Immature natural killer cell (primary cell): ENCODE results near the gene TKT. TPM values are rescaled to one million over a fixed set of nuclear protein-coding genes. Genes with fewer than 3 reads are reported as not detected.
"Not testable (repeated sequence)": the region's sequence is repeated elsewhere in the genome, so short reads cannot be mapped to it uniquely, and the experiment has no call there.

Experiments
- DNase-seq, 3 donors: peaks; one replicate each; pipeline ENCODE4 v3.0.0; 2022; ENCODE audit warnings: mixed read lengths in 1 of 3
- H3K27ac Mint-ChIP-seq, 6 donors: one replicate each; pipeline ENCODE4 v1.8.0; 2020; ENCODE audit warnings: mixed read lengths in 6 of 6, mild to moderate bottlenecking in 5 of 6, inconsistent platforms in 4 of 6, moderate library complexity in 3 of 6
- H3K27me3 Mint-ChIP-seq, 3 donors: one replicate each; pipeline ENCODE4 v1.8.0; 2020 to 2021; ENCODE audit warnings: low read depth in 3 of 3, mild to moderate bottlenecking in 3 of 3, mixed read lengths in 3 of 3, moderate library complexity in 3 of 3, inconsistent platforms in 1 of 3
- H3K36me3 Mint-ChIP-seq, 3 donors: one replicate each; pipeline ENCODE4 v1.8.0; 2020; ENCODE audit warnings: mixed read lengths in 3 of 3, inconsistent platforms in 2 of 3, mild to moderate bottlenecking in 2 of 3
- H3K4me1 Mint-ChIP-seq, 2 donors: one replicate each; pipeline ENCODE4 v1.8.0; 2020; ENCODE audit warnings: inconsistent platforms in 2 of 2, mild to moderate bottlenecking in 2 of 2, mixed read lengths in 2 of 2, moderate library complexity in 1 of 2
- H3K4me3 Mint-ChIP-seq, 5 donors: one replicate each; pipeline ENCODE4 v1.8.0; 2020; ENCODE audit warnings: mild to moderate bottlenecking in 5 of 5, mixed read lengths in 5 of 5, inconsistent platforms in 3 of 5, moderate library complexity in 3 of 5
- H3K9me3 Mint-ChIP-seq, 6 donors: one replicate each; pipeline ENCODE4 v1.8.0; 2020; ENCODE audit warnings: mild to moderate bottlenecking in 6 of 6, mixed read lengths in 6 of 6, inconsistent platforms in 4 of 6, moderate library complexity in 3 of 6
- polyA plus RNA-seq, 3 donors: library from polyadenylated mRNA; unstranded; fragments of 300-500 nt; fragmentation: Illumina TruSeq; gene quantifications; one replicate each; pipeline ENCODE4 v1.2.3, GENCODE V29; 2021

Gene TKT
- polyA plus RNA-seq, 3 donors from 2014 or later: 52.6 to 75.2 (median 69.3) TPM

- peak; percentile 18 to 29 (median 29) for DNase-seq
- Mint-ChIP-seq H3K36me3 (no peaks in the 10 kb centered on the region), H3K27ac (peak overlapping the region; percentile 62 to 86 (median 79)), H3K9me3 (no peaks in the 10 kb centered on the region), H3K4me1 (peaks cover 36 to 39% of the 10 kb centered on the region in 2 donors), H3K27me3 (peaks cover 0 to 3% (median 1%) of the 10 kb centered on the region in 3 donors), H3K4me3 (peak overlapping the region; percentile 86 to 90 (median 89))
Measured at GRCh38 chr3:53254509-53255422, 1.1 kb downstream of the TKT start.

- Mint-ChIP-seq H3K4me3 (peak overlapping the region; percentile 86 to 90 (median 89)), H3K36me3 (no peaks in the 10 kb centered on the region), H3K4me1 (peaks cover 40 to 42% of the 10 kb centered on the region in 2 donors), H3K27ac (peak overlapping the region in 4 of 6 donors; percentile 42 to 80 (median 59)), H3K9me3 (no peaks in the 10 kb centered on the region), H3K27me3 (peaks cover 0 to 3% (median 1%) of the 10 kb centered on the region in 3 donors)
- DNase-seq: no peak
Measured at GRCh38 chr3:53253707-53254508, 1.9 kb downstream of the TKT start.

- H3K9me3 Mint-ChIP-seq, DNase-seq, H3K27ac Mint-ChIP-seq, H3K36me3 Mint-ChIP-seq, H3K27me3 Mint-ChIP-seq: not testable (repeated sequence)
- Mint-ChIP-seq H3K4me1 (peaks cover 44 to 51% of the 10 kb centered on the region in 2 donors), H3K4me3 (peak overlapping the region in 4 of 5 donors; percentile 41 to 54 (median 46))
Measured at GRCh38 chr3:53252947-53253322, 2.9 kb downstream of the TKT start.

GRCh38 chr3:53252096-53252946 is 3.5 kb downstream of the TKT start:
- Mint-ChIP-seq H3K27ac (peak overlapping the region in 5 of 6 donors; percentile 12 to 75 (median 58)), H3K36me3 (no peaks in the 10 kb centered on the region), H3K4me1 (peaks cover 48 to 56% of the 10 kb centered on the region in 2 donors), H3K9me3 (no peaks in the 10 kb centered on the region), H3K4me3 (peak overlapping the region; percentile 33 to 63 (median 53)), H3K27me3 (peaks cover 0 to 3% (median 1%) of the 10 kb centered on the region in 3 donors)
- DNase-seq: no peak

DNA sequence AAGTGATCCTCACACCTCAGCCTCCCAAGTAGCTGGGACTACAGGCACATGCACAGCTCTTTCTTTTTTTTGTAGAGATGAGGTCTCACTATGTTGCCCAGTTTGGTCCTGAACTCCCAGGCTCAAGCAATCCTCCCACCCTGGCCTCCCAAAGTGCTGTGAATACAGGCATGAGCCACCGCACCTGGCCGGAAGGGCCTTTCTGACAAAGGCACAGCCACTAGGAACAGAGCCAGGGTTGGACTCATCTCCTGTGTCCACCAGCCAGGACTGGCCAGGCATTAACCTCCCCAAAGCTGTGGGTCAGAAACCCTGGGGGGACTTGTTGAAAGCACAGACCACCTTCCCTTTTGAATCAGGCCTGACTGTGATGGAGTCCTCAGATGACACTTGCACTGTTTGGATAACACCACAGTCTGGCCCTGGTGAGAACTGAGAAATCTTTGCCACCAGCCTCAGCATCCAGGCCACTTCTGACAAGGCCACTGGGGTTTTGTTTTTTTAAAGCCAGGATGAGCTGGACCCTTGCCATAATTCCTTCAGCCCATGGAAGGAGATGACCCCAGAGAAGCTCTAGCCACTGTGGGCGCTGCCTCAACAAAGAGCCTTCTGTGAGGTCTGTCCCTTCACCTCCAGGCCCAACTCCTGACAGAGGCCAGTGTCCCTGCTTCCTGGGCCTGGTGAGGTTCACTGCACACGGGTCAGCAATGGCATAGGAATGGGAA is 4.8 kb downstream of the TKT start:
- DNase-seq: no peak
- Mint-ChIP-seq H3K27me3 (peaks cover 0 to 1% (median 0%) of the 10 kb centered on the region in 3 donors), H3K27ac (peak overlapping the region in 2 of 6 donors; percentile 17 to 41), H3K36me3 (peaks cover 0 to 3% (median 0%) of the 10 kb centered on the region in 3 donors), H3K4me1 (peaks cover 51 to 56% of the 10 kb centered on the region in 2 donors), H3K9me3 (no peaks in the 10 kb centered on the region), H3K4me3 (no peak overlapping the region)

DNA sequence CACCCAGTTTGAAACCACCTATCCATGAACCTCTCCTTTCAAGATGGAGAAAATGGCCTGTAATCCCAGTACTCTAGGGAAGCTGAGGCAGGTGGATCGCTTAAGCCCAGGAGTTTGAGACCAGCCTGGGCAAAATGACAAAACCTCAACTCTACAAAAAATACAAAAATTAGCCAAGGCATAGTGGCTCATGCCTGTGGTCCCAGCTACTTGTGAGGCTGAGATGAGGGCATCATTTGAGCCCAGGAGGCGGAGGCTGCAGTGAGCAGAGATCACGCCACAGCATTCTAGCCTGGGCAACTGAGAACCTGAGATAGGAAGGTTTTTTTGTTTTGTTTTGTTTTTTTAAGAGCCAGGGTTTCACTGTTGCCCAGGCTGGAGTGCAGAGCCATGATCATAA is 5.4 kb downstream of the TKT start:
- H3K27ac Mint-ChIP-seq: no peak overlapping the region

DNA sequence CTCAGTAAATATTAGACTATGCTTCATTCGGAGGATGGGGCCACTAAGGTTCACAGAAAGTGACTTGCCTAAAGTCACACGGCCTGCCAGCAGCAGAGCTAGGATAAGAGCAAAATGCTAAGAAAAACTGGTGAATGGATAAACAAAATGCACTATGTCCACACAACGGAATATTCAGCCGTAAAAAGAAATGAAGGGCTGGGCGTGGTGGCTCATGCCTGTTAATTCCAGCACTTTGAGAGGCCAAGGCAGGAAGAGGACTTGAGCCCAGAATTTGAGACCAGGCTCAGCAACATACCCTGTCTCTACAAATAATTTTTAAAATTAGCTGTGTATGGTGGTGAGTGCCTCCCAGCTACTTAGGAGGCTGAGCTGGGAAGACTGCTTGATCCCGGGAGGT is 7.7 kb downstream of the TKT start:
- peaks cover 0 to 2% (median 0%) of the 10 kb centered on the region in 3 donors for H3K27me3 Mint-ChIP-seq
- H3K4me3 Mint-ChIP-seq: no peak overlapping the region
- H3K4me1 Mint-ChIP-seq: peaks cover 41 to 49% of the 10 kb centered on the region in 2 donors
- H3K36me3 Mint-ChIP-seq: peaks cover 0 to 4% (median 0%) of the 10 kb centered on the region in 3 donors
- no peak for DNase-seq
- H3K27ac Mint-ChIP-seq: peak overlapping the region in 1 of 6 donors; percentile 43
- no peaks in the 10 kb centered on the region for H3K9me3 Mint-ChIP-seq

More for the DNA sequence above, 5.4 kb downstream of the TKT start:
- peaks cover 0 to 4% (median 0%) of the 10 kb centered on the region in 3 donors for H3K36me3 Mint-ChIP-seq
- no peaks in the 10 kb centered on the region for H3K9me3 Mint-ChIP-seq
- DNase-seq: no peak
- peaks cover 0 to 1% (median 0%) of the 10 kb centered on the region in 3 donors for H3K27me3 Mint-ChIP-seq
- H3K4me1 Mint-ChIP-seq: peaks cover 51 to 56% of the 10 kb centered on the region in 2 donors
- H3K4me3 Mint-ChIP-seq: no peak overlapping the region

DNA sequence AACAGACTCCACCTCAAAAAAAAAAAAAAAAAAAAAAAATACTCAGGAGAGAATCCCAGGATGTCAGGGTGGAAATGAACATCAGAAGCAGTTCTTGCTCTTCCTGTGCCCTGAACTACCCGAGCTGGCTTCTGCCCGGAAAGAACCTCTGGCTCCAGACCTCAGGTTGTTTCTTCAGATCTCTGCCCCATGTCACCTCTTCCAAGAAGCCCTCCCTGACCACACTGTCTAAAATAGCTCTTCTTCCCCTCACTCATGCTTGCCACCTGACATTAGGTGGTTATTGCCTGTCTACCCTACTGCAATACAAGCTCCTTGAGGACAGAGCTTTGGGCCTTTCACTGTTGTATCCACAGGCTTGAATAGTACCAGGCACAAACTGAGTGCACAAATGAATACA is 8.2 kb downstream of the TKT start:
- Mint-ChIP-seq H3K4me1 (peaks cover 38 to 44% of the 10 kb centered on the region in 2 donors), H3K27ac (peak overlapping the region in 2 of 6 donors; percentile 43 to 63), H3K27me3 (peaks cover 0 to 1% (median 0%) of the 10 kb centered on the region in 3 donors), H3K4me3 (no peak overlapping the region), H3K36me3 (peaks cover 0 to 4% (median 0%) of the 10 kb centered on the region in 3 donors), H3K9me3 (no peaks in the 10 kb centered on the region)
- DNase-seq: no peak

DNA sequence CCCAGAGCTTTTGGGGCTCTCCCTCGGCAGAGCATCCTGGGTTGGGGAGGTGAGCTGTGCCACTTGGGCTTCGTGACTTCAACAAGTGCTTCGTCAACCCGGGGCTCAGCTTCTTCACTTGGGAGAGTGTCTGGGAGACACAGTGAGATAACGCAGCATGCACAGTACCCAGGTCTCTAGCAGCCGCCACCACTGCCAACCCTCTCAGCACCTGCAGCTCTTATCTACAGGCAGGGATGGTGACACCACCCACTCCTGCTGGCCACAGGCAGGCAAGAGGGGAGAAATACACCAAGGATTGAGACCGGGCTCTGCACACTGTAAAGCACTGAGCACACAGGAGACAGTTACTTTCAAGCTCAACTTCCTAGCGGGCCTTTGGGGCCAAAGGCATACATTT is 11.6 kb downstream of the TKT start:
- Mint-ChIP-seq H3K27me3 (peaks cover 0 to 1% (median 0%) of the 10 kb centered on the region in 3 donors), H3K4me3 (no peak overlapping the region), H3K36me3 (peaks cover 0 to 5% (median 4%) of the 10 kb centered on the region in 3 donors), H3K27ac (no peak overlapping the region), H3K4me1 (peaks cover 19 to 25% of the 10 kb centered on the region in 2 donors), H3K9me3 (no peaks in the 10 kb centered on the region)
- DNase-seq: no peak

- Mint-ChIP-seq H3K36me3 (peaks cover 0 to 5% (median 4%) of the 10 kb centered on the region in 3 donors), H3K9me3 (no peaks in the 10 kb centered on the region), H3K4me1 (peaks cover 19 to 24% of the 10 kb centered on the region in 2 donors), H3K27ac (no peak overlapping the region), H3K27me3 (peaks cover 0 to 1% (median 0%) of the 10 kb centered on the region in 3 donors), H3K4me3 (no peak overlapping the region)
- no peak for DNase-seq
Measured at GRCh38 chr3:53243785-53244184, 12.0 kb downstream of the TKT start.

- H3K4me3 Mint-ChIP-seq: no peak overlapping the region
- peaks cover 0 to 1% (median 0%) of the 10 kb centered on the region in 3 donors for H3K27me3 Mint-ChIP-seq
- H3K4me1 Mint-ChIP-seq: peaks cover 17 to 18% of the 10 kb centered on the region in 2 donors
- DNase-seq: no peak
- H3K36me3 Mint-ChIP-seq: peaks cover 0 to 5% (median 4%) of the 10 kb centered on the region in 3 donors
- no peaks in the 10 kb centered on the region for H3K9me3 Mint-ChIP-seq
- H3K27ac Mint-ChIP-seq: no peak overlapping the region
Measured at GRCh38 chr3:53243165-53243564, 12.7 kb downstream of the TKT start.

DNA sequence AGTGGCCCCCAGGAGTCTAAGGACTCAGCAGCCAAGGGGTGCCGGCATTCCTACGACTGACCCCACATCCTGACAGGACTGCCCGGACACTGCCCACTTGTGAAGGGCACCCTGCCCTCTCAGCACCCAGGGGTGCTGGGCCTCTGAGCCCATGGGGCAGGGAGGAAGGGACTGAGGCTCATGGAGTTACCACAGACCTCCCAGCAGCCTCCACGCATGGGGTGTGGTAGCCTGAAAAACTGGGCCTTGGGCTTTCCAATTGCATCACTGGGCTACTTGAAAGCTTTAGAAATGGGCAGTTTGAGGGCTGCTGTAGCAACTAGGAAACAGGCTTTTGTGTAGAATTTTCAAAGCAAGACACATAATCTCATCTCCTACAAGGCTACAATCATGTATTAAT is 13.2 kb downstream of the TKT start:
- no peak overlapping the region for H3K4me3 Mint-ChIP-seq
- H3K27me3 Mint-ChIP-seq: peaks cover 0 to 1% (median 0%) of the 10 kb centered on the region in 3 donors
- no peak overlapping the region for H3K27ac Mint-ChIP-seq
- no peak for DNase-seq
- no peaks in the 10 kb centered on the region for H3K9me3 Mint-ChIP-seq
- peaks cover 12 to 13% of the 10 kb centered on the region in 2 donors for H3K4me1 Mint-ChIP-seq
- peaks cover 0 to 5% (median 4%) of the 10 kb centered on the region in 3 donors for H3K36me3 Mint-ChIP-seq
